PC-9 (cell line): ENCODE results near the gene SLC25A26. TPM values are rescaled to one million over a fixed set of nuclear protein-coding genes. Genes with fewer than 3 reads are reported as not detected.

Experiments
- BruUV-seq: library from RNA; stranded (reverse); fragments of 400-500 nt; replicated peaks from 2 replicates; lab custom pipeline; 2021; lab: Mats Ljungman, UMichigan
- CTCF ChIA-PET: fragments of 300-600 bp; sonication (Branson Sonifier 250); formaldehyde crosslinking; loops from one replicate; lab custom pipeline; 2022; ENCODE audit warnings: antibody characterized with exemption; lab: Charles Lee
- POLR2A ChIA-PET: fragments of 300-600 bp; sonication (Branson Sonifier 250); formaldehyde crosslinking; loops from one replicate; lab custom pipeline; 2022; ENCODE audit warnings: antibody characterized with exemption; ENCODE audit not compliant: unreplicated experiment; lab: Charles Lee
- DNase-seq, 2 experiments: peaks; one replicate each; pipeline versions ENCODE4 v3.0.0 to v3.0.0-alpha.2; 2015 to 2022; ENCODE audit warnings: mixed read lengths in 1 of 2
- H2AFZ ChIP-seq: fragments of 200-600 bp; sonication (generic); 2 replicates; pipeline ENCODE4 v1.8.1; 2017; ENCODE audit warnings: antibody characterized with exemption
- H3F3A ChIP-seq: fragments of 200-600 bp; sonication (generic); 2 replicates; pipeline ENCODE4 v1.8.1; 2017; ENCODE audit warnings: antibody characterized with exemption, mild to moderate bottlenecking, low read depth; ENCODE audit not compliant: insufficient read depth
- H3K27ac ChIP-seq: fragments of 200-600 bp; sonication (generic); 2 replicates; pipeline ENCODE4 v1.6.1; 2016; ENCODE audit warnings: mixed run types
- H3K27me3 ChIP-seq: fragments of 200-600 bp; sonication (generic); 2 replicates; pipeline ENCODE4 v1.6.1; 2016; ENCODE audit warnings: low read depth, mixed run types; ENCODE audit not compliant: insufficient read depth
- H3K36me3 ChIP-seq: fragments of 200-600 bp; sonication (generic); 2 replicates; pipeline ENCODE4 v1.6.1; 2016; ENCODE audit warnings: low read depth, mixed run types
- H3K4me1 ChIP-seq: fragments of 200-600 bp; sonication (generic); replicated peaks from 2 replicates; pipeline ENCODE4 v1.6.1; 2016; ENCODE audit warnings: mixed run types; ENCODE audit not compliant: insufficient read depth
- H3K4me2 ChIP-seq: fragments of 200-600 bp; sonication (generic); 2 replicates; pipeline ENCODE4 v1.6.1; 2017; ENCODE audit warnings: mixed run types
- H3K4me3 ChIP-seq: fragments of 200-600 bp; sonication (generic); 2 replicates; pipeline ENCODE4 v1.6.1; 2016; ENCODE audit warnings: mixed run types
- H3K79me2 ChIP-seq: fragments of 200-600 bp; sonication (generic); 2 replicates; pipeline ENCODE4 v1.6.1; 2017; ENCODE audit warnings: low read depth, mixed run types
- H3K9me2 ChIP-seq: fragments of 200-600 bp; sonication (generic); 2 replicates; pipeline ENCODE4 v1.8.1; 2017; ENCODE audit warnings: mild to moderate bottlenecking; ENCODE audit not compliant: insufficient read depth
- H3K9me3 ChIP-seq: fragments of 200-600 bp; sonication (generic); 2 replicates; pipeline ENCODE4 v1.8.1; 2016; ENCODE audit warnings: low read depth; ENCODE audit not compliant: insufficient read depth
- H4K20me1 ChIP-seq: fragments of 200-600 bp; sonication (generic); 2 replicates; pipeline ENCODE4 v1.8.1; 2017; ENCODE audit not compliant: insufficient read depth
- CTCF ChIP-seq: fragments of 200-600 bp; sonication (generic); conservative IDR thresholded peaks from 2 replicates; pipeline ENCODE4 v1.6.1; 2017; ENCODE audit warnings: mixed run types, antibody characterized with exemption, mild to moderate bottlenecking, moderate library complexity
- EZH2 ChIP-seq: fragments of 200-600 bp; sonication (generic); IDR thresholded peaks from 2 replicates; pipeline ENCODE4 v1.8.0; 2017; ENCODE audit warnings: antibody characterized with exemption, low read depth
- intact Hi-C: fragments of 100-400 bp; cut with micrococcal nuclease; formaldehyde crosslinking; loops from one replicate; pipeline ENCODE4 v1.10.0; 2022; ENCODE audit not compliant: unreplicated experiment
- total RNA-seq: library from RNA; stranded (reverse); gene quantifications from 2 replicates; pipeline ENCODE4 v1.2.3, GENCODE V29; 2021

Gene SLC25A26
- total RNA-seq, 1 experiment from 2014 or later = 20.8 TPM

- Histone ChIP-seq H3K27me3 (no peaks in the 10 kb centered on the region), H3K9me2 (no peaks in the 10 kb centered on the region), H3K79me2 (no peaks in the 10 kb centered on the region), H2AFZ (no peak overlapping the region), H3F3A (no peaks in the 10 kb centered on the region), H3K36me3 (no peaks in the 10 kb centered on the region), H3K4me1 (peaks cover 8% of the 10 kb centered on the region; the same call in 1 of the 2 replicates), H4K20me1 (no peaks in the 10 kb centered on the region), H3K27ac (no peak overlapping the region), H3K9me3 (no peaks in the 10 kb centered on the region), H3K4me2 (no peak overlapping the region), H3K4me3 (no peak overlapping the region)
- ChIA-PET CTCF (no interaction called here), POLR2A (no interaction called here)
- no peak for TF ChIP-seq EZH2
- TF ChIP-seq CTCF = no peak
- BruUV-seq = no TSS peak
- intact Hi-C loops = no loop called here
- DNase-seq = no peak
These were observed 99.6 kb downstream of the SLC25A26 start for GRCh38 chr3:66320390-66320789.

DNA sequence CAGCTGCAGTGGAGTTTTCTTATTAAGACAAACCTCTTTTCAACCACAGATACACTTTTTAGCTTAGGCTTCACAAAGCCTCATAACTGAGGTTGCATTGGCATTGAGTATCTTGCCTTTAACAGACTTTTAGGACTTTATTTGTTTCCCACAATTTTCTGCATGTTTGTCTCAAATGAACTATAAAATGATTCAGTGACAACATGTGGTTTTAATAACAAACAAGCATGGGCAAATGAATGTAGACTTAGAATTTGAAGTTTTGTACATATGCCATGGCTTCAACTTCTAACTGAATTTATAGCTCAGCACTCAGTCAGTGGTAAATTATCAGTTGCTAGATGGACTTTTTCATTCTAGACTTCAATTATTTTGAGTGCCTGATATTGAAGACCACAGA is 101.6 kb downstream of the SLC25A26 start:
- H3K9me3 ChIP-seq = no peaks in the 10 kb centered on the region

GRCh38 chr3:66326340-66326739 is 105.5 kb downstream of the SLC25A26 start:
- ChIA-PET CTCF (no interaction called here), POLR2A (no interaction called here)
- no peaks in the 10 kb centered on the region for H3K36me3 ChIP-seq
- H3K79me2 ChIP-seq = no peaks in the 10 kb centered on the region
- DNase-seq = no peak
- intact Hi-C loops = no loop called here
- no peak overlapping the region for H3K4me3 ChIP-seq
- H3K4me1 ChIP-seq = peaks cover 8% of the 10 kb centered on the region; the same call in 1 of the 2 replicates
- H4K20me1 ChIP-seq = no peaks in the 10 kb centered on the region
- H3K27ac ChIP-seq = no peak overlapping the region
- H2AFZ ChIP-seq = no peak overlapping the region
- no peaks in the 10 kb centered on the region for H3K9me2 ChIP-seq
- TF ChIP-seq EZH2 = no peak
- TF ChIP-seq CTCF = no peak
- no peaks in the 10 kb centered on the region for H3F3A ChIP-seq
- no peaks in the 10 kb centered on the region for H3K27me3 ChIP-seq
- H3K4me2 ChIP-seq = no peak overlapping the region
- no peaks in the 10 kb centered on the region for H3K9me3 ChIP-seq
- no TSS peak for BruUV-seq

More for the DNA sequence above, 101.6 kb downstream of the SLC25A26 start:
- POLR2A ChIA-PET = no interaction called here
- Histone ChIP-seq H3K9me2 (no peaks in the 10 kb centered on the region), H3K4me3 (no peak overlapping the region), H3F3A (no peaks in the 10 kb centered on the region), H4K20me1 (no peaks in the 10 kb centered on the region), H3K27ac (no peak overlapping the region), H3K27me3 (no peaks in the 10 kb centered on the region), H2AFZ (no peak overlapping the region), H3K36me3 (no peaks in the 10 kb centered on the region), H3K4me1 (peaks cover 8% of the 10 kb centered on the region; the same call in 1 of the 2 replicates), H3K4me2 (no peak overlapping the region), H3K79me2 (no peaks in the 10 kb centered on the region)
- BruUV-seq = no TSS peak
- CTCF ChIA-PET = no interaction called here
- no peak for DNase-seq
- no peak for TF ChIP-seq EZH2
- no peak for TF ChIP-seq CTCF
- intact Hi-C loops = no loop called here
